Muscle layer of colon (tissue), 2 donors: ENCODE data around the gene DDR1.

Source experiments
- H3K27ac ChIP-seq: one replicate; pipeline ENCODE4 v1.7.0; 2013; ENCODE audit warnings: low read depth, mild to moderate bottlenecking, low read length, moderate library complexity
- H3K27me3 ChIP-seq, 2 donors: one replicate each; pipeline ENCODE4 v1.7.0; 2013; ENCODE audit warnings: low read length in 2 of 2, mild to moderate bottlenecking in 2 of 2; ENCODE audit not compliant: insufficient read depth in 2 of 2, control insufficient read depth in 1 of 2
- H3K36me3 ChIP-seq: one replicate; pipeline ENCODE4 v1.7.0; 2013; ENCODE audit warnings: mild to moderate bottlenecking, low read length; ENCODE audit not compliant: insufficient read depth
- H3K4me1 ChIP-seq: one replicate; pipeline ENCODE4 v1.7.0; 2013; ENCODE audit warnings: mild to moderate bottlenecking, low read length; ENCODE audit not compliant: insufficient read depth
- H3K4me3 ChIP-seq, 2 donors: one replicate each; pipeline ENCODE4 v1.7.0; 2013; ENCODE audit warnings: low read length in 2 of 2, low read depth in 1 of 2, mild to moderate bottlenecking in 1 of 2, moderate library complexity in 1 of 2
- H3K9ac ChIP-seq: one replicate; pipeline ENCODE4 v1.7.0; 2013; ENCODE audit warnings: low read length
- H3K9me3 ChIP-seq: one replicate; pipeline ENCODE4 v1.7.0; 2013; ENCODE audit warnings: mild to moderate bottlenecking, low read length
- donor health status: abdominal sarcoma.
- donor health status: Adenocarcinoma of cecum.

The DDR1 gene

GRCh38 chr6:30948811-30949210 is 64.5 kb downstream of the DDR1 start:
- no peaks in the 10 kb centered on the region for H3K4me1 ChIP-seq
- H3K4me3 ChIP-seq = no peak overlapping the region
- no peak overlapping the region for H3K27ac ChIP-seq
- H3K27me3 ChIP-seq = no peaks in the 10 kb centered on the region
- H3K9ac ChIP-seq = no peak overlapping the region
- no peaks in the 10 kb centered on the region for H3K9me3 ChIP-seq
- H3K36me3 ChIP-seq = no peaks in the 10 kb centered on the region
